SK-N-MC (cell line): ENCODE measurements around the gene SMAD9.
A peak's percentile ranks its signal among the peaks of the same experiment; 100 is the strongest.

Experiments
- EZH2 ChIP-seq: fragments of 200-600 bp; sonication (generic); IDR thresholded peaks from one replicate; pipeline ENCODE4 v1.6.1; 2017; ENCODE audit warnings: antibody characterized with exemption
- POLR2AphosphoS5 ChIP-seq: IDR thresholded peaks from 2 replicates; pipeline ENCODE4 v1.6.1; 2012; ENCODE audit warnings: mild to moderate bottlenecking, low read depth, low read length, borderline replicate concordance

DNA sequence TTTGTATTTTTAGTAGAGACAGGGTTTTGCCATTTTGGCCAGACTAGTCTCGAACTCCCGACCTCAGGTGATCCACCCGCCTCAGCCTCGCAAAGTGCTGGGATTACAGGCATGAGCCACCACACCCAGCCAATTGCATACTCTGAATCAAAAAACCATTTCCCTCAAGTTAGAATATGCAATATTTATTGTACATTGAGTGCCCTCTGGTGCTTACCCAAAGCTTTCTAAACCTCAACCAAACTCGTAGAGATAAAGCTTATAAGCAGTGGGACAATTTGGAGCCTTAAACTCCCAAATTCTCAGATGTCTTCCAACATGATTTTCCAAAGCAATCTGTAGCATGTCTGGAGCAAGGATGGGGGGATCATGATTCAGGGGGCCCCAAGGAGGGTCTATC, 78.6 kb downstream of the SMAD9 start:
- TF ChIP-seq EZH2, result no peak
- TF ChIP-seq POLR2AphosphoS5, result peak; percentile 32; the same call in 1 of the 2 replicates
